ENCODE measurements around the gene FBXL15. TPM values are rescaled to one million over a fixed set of nuclear protein-coding genes. Genes with fewer than 3 reads are reported as not detected.

The FBXL15 gene
- total RNA-seq, 2 experiments from 2014 or later = 11.7 to 13.0 TPM

DNA sequence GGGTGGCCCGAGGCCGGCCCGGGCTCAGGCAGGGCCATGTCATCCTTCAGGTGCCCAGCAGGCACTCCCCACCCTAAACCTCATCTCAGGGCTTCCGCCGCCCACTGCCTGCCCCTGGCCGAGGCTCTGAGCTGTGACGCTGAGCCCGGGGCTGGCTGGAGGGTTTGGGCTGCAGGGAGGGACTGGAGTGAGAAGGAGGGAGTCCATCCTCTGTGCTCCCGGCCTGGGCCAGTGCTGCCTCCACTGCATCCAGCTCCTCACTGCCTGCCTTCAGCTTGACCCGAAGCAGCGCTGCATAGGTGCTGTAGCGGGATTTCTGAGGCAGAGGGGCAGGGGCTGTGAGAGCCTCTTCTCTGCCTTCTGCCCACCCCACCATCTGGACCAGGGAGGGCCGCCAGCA, 17.5 kb upstream of the FBXL15 start:
- H3K4me1 Mint-ChIP-seq = peaks cover 41% of the 10 kb centered on the region
- peaks cover 3% of the 10 kb centered on the region for H3K27me3 Mint-ChIP-seq
- H3K4me3 Mint-ChIP-seq = no peak overlapping the region
- DNase-seq = no peak
- no peaks in the 10 kb centered on the region for H3K9me3 Mint-ChIP-seq
- peak overlapping the region; percentile 48 for H3K27ac Mint-ChIP-seq
- peaks cover 29% of the 10 kb centered on the region for H3K36me3 Mint-ChIP-seq

GRCh38 chr10:102404361-102405107, 16.1 kb upstream of the FBXL15 start:
- peak overlapping the region; percentile 6 for H3K4me3 Mint-ChIP-seq
- H3K27ac Mint-ChIP-seq = peak overlapping the region; percentile 34
- H3K4me1 Mint-ChIP-seq = peaks cover 37% of the 10 kb centered on the region
- peaks cover 3% of the 10 kb centered on the region for H3K27me3 Mint-ChIP-seq
- no peaks in the 10 kb centered on the region for H3K9me3 Mint-ChIP-seq
- DNase-seq = no peak
- peaks cover 19% of the 10 kb centered on the region for H3K36me3 Mint-ChIP-seq

- Mint-ChIP-seq H3K4me1 (peaks cover 37% of the 10 kb centered on the region), H3K27ac (peak overlapping the region; percentile 61), H3K27me3 (peaks cover 3% of the 10 kb centered on the region), H3K9me3 (no peaks in the 10 kb centered on the region), H3K36me3 (peaks cover 13% of the 10 kb centered on the region), H3K4me3 (no peak overlapping the region)
- no peak for DNase-seq
Measured at GRCh38 chr10:102405108-102405571, 15.5 kb upstream of the FBXL15 start.

DNA sequence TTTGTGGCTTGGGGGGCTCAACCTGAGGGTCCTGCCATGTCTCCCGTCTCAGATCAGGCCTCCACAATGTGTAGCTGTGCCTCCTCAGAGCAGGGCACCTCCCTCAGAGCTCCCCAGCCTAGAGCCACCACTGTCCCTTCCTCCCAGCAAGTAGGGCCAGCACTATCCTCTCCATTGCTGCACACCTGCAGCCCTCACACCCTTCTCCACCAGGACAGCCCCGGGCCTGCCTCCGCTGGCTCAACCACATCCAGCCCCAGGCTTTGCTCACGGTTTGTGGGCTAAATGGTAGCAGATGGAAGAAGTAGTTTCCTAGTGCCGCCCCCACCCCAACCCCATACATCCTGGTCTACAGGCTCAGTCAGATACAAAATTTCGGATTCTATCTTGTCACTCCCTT, 15.0 kb upstream of the FBXL15 start:
- Mint-ChIP-seq H3K9me3 (no peaks in the 10 kb centered on the region), H3K27me3 (peaks cover 3% of the 10 kb centered on the region), H3K4me1 (peaks cover 33% of the 10 kb centered on the region), H3K36me3 (peaks cover 8% of the 10 kb centered on the region), H3K27ac (peak overlapping the region; percentile 61), H3K4me3 (no peak overlapping the region)
- no peak for DNase-seq

- Mint-ChIP-seq H3K4me3 (no peak overlapping the region), H3K4me1 (peaks cover 41% of the 10 kb centered on the region), H3K9me3 (no peaks in the 10 kb centered on the region), H3K27me3 (peaks cover 7% of the 10 kb centered on the region), H3K27ac (peak overlapping the region; percentile 74), H3K36me3 (peaks cover 5% of the 10 kb centered on the region)
- no peak for DNase-seq
Measured at GRCh38 chr10:102406815-102407214, 13.8 kb upstream of the FBXL15 start.

DNA sequence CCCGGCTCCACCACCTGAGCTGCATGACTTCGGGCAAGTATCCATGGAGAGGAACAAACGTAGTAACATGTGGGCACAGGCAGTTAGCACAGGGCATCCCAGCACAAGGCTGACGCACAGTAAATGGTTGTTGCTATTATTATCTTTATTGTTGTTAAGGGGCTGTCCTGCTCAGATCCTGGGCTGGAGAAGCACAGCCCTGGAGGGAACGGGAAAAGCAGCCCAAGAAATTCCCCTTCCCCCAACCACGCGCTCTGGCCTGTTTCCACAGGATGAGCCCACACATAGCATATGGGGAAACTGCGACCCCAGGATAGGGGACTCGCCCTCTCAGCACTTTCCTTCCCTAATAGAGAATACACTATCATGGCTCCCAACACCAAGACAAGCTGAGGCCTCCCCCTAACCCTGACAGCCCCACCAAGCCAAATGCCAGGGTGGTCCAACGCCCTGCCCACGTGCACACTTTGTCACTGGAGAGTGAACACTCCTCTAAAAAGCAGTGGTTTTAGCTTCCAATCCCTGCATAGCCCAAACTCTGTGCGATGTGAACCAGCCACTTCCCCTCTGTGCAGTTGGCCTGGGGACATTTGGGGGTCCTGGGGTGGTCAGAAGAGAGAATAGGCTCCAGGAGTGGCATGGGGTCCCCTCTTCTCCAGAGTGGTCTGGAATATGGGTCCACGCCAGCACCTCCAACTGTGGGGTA, 13.1 kb upstream of the FBXL15 start:
- Mint-ChIP-seq H3K36me3 (peaks cover 1% of the 10 kb centered on the region), H3K27ac (peak overlapping the region; percentile 22), H3K4me1 (peaks cover 44% of the 10 kb centered on the region), H3K4me3 (no peak overlapping the region), H3K9me3 (no peaks in the 10 kb centered on the region), H3K27me3 (peaks cover 7% of the 10 kb centered on the region)
- DNase-seq = no peak

- no peak for DNase-seq
- peaks cover 50% of the 10 kb centered on the region for H3K4me1 Mint-ChIP-seq
Measured at GRCh38 chr10:102408131-102408727, 12.4 kb upstream of the FBXL15 start.

GRCh38 chr10:102408728-102409603, 11.7 kb upstream of the FBXL15 start:
- DNase-seq = peak; percentile 88
- peak overlapping the region; percentile 65 for H3K27ac Mint-ChIP-seq
- peaks cover 7% of the 10 kb centered on the region for H3K27me3 Mint-ChIP-seq
- peaks cover 50% of the 10 kb centered on the region for H3K4me1 Mint-ChIP-seq
- H3K36me3 Mint-ChIP-seq = peaks cover 1% of the 10 kb centered on the region
- no peaks in the 10 kb centered on the region for H3K9me3 Mint-ChIP-seq
- H3K4me3 Mint-ChIP-seq = peak overlapping the region; percentile 75

More at GRCh38 chr10:102408131-102408727, 12.4 kb upstream of the FBXL15 start:
- Mint-ChIP-seq H3K4me3 (peak overlapping the region; percentile 70), H3K36me3 (peaks cover 1% of the 10 kb centered on the region), H3K27me3 (peaks cover 7% of the 10 kb centered on the region), H3K27ac (peak overlapping the region; percentile 0), H3K9me3 (no peaks in the 10 kb centered on the region)

GRCh38 chr10:102409604-102410428, 10.8 kb upstream of the FBXL15 start:
- Mint-ChIP-seq H3K9me3 (no peaks in the 10 kb centered on the region), H3K36me3 (peaks cover 1% of the 10 kb centered on the region), H3K27ac (peak overlapping the region; percentile 65), H3K4me1 (peaks cover 50% of the 10 kb centered on the region), H3K27me3 (peaks cover 11% of the 10 kb centered on the region), H3K4me3 (peak overlapping the region; percentile 75)
- DNase-seq = no peak

DNA sequence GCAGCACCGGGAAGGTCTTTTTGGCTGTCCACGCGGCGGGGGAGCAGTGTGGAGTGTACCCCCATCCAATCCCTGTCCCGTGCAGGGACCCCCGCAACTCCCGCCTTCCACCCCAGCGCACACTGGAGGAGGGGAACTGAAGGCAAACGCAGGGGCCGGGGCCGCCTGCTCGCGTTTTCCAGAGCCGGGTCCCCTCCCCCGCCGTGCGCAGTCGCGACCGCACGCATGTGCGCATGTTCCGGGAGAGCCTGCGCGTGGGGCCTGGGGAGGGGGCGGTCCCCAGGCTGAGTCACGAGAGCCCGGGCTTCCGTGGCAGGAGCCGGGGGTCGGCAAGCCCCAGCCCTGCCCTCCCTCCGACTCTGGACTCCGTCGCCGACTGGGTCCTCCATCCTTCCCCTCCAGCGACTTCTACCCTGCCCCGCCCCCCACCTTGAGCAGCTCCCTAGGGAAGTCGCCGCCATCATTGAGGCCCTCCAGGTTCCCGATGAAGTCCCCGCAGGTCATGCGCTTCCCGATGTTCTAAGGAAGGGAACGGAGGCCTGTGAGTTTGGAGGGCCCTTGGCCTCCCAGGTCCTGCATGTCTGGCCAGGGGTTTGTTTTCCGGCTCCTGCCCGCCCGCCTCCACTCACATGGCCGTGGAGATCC, 10.1 kb upstream of the FBXL15 start:
- Mint-ChIP-seq H3K4me3 (peak overlapping the region; percentile 75), H3K36me3 (peaks cover 1% of the 10 kb centered on the region), H3K27ac (peak overlapping the region; percentile 65), H3K27me3 (peaks cover 12% of the 10 kb centered on the region), H3K4me1 (peaks cover 49% of the 10 kb centered on the region), H3K9me3 (no peaks in the 10 kb centered on the region)
- DNase-seq = peak; percentile 71

DNA sequence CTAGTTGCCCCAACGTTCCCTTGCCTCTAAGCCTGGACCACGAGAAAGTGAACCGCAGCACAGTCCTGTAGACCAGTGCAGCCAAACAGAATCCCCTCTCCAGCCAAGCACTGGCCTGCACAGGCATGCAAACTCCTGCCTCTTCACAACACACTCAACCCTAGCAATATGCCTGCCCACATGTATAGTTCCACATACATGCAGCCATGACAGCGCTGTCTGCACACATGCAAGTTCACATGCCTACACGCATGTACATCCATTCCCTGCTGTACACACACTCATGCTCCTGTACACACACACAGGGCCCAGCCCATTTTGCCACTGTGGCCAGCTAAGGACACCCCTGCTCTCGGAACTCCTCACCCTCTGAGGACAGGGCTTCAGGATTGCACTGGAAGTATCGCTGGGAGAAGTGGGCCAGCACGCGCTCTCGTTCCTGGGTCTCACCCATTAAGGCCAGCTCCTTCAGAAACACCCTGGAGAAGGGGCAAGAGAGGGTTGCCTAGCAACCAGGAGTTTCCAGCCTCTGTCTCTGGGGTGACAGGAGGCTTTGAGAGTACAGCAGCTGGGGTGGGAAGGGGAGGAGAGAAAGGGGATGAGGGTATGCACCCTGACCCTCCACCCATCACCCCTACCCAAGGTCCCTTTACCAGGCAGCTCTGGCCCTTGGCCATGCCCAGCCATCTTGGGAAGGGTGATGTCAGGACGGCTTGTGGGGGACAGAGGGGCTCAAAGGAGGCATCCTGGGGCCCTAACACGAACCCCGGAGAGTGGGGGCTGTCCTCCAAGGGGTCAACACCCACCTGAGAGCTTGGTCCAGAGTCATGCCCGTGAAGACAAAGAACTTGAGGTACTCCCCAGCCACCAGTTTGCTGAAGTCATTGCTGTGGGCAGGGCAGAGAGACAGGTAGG, 9.0 kb upstream of the FBXL15 start:
- H3K27ac Mint-ChIP-seq = peak overlapping the region; percentile 42
- no peak for DNase-seq
- H3K4me1 Mint-ChIP-seq = peaks cover 41% of the 10 kb centered on the region

GRCh38 chr10:102412293-102412692, 8.3 kb upstream of the FBXL15 start:
- Mint-ChIP-seq H3K27me3 (peaks cover 21% of the 10 kb centered on the region), H3K36me3 (no peaks in the 10 kb centered on the region), H3K4me3 (no peak overlapping the region), H3K27ac (no peak overlapping the region), H3K4me1 (peaks cover 37% of the 10 kb centered on the region), H3K9me3 (no peaks in the 10 kb centered on the region)
- DNase-seq = no peak

More for the DNA sequence above, 9.0 kb upstream of the FBXL15 start:
- no peaks in the 10 kb centered on the region for H3K9me3 Mint-ChIP-seq
- H3K27me3 Mint-ChIP-seq = peaks cover 16% of the 10 kb centered on the region
- no peaks in the 10 kb centered on the region for H3K36me3 Mint-ChIP-seq
- peak overlapping the region; percentile 62 for H3K4me3 Mint-ChIP-seq
